ENCODE data around the gene CFAP251. TPM values are rescaled to one million over a fixed set of nuclear protein-coding genes. Genes with fewer than 3 reads are reported as not detected.

CFAP251 gene
- total and polyA plus RNA-seq, 2 of the 13 experiments (the other 11 are each of a cell fraction or from before 2014, with no cell fraction given) = 0.30 to 0.42 TPM

DNA sequence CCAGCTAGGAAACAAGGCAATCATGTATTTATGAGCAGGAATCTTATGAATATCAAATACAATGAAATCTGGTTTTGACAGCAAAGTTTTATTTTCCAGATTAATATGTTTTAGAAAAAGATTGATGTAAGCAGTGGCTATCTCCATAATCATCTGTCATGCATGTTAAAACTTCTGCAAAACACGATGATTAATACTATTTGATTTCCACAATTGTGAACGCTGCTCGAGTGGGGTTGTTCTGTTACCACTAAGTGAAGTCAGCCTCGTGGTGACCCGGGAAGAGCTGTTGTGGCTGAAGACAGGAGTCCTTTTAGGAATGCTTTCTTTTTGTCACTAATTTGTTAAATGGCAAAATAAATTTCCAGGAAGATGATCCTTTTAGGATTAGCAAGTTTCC lies 9.4 kb downstream of the CFAP251 start (continued):
- TF ChIP-seq ZNF44 (CRISPR knock-in tag; IDR thresholded peaks at IDR 0.05) (no peak), GTF3A (CRISPR knock-in tag; conservative IDR thresholded peaks at IDR 0.05) (no peak), MTF2 (CRISPR knock-in tag; IDR thresholded peaks at IDR 0.05; ENCODE audit: borderline replicate concordance) (no peak), ZFP36L2 (CRISPR knock-in tag; IDR thresholded peaks at IDR 0.05) (no peak), ZBTB1 (CRISPR knock-in tag; IDR thresholded peaks at IDR 0.05; ENCODE audit: borderline replicate concordance) (no peak)
- TF ChIP-seq, protein P1, sequence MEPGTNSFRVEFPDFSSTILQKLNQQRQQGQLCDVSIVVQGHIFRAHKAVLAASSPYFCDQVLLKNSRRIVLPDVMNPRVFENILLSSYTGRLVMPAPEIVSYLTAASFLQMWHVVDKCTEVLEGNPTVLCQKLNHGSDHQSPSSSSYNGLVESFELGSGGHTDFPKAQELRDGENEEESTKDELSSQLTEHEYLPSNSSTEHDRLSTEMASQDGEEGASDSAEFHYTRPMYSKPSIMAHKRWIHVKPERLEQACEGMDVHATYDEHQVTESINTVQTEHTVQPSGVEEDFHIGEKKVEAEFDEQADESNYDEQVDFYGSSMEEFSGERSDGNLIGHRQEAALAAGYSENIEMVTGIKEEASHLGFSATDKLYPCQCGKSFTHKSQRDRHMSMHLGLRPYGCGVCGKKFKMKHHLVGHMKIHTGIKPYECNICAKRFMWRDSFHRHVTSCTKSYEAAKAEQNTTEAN (CRISPR knock-in tag; conservative IDR thresholded peaks at IDR 0.05) = no peak
- TF ChIP-seq, protein P2, sequence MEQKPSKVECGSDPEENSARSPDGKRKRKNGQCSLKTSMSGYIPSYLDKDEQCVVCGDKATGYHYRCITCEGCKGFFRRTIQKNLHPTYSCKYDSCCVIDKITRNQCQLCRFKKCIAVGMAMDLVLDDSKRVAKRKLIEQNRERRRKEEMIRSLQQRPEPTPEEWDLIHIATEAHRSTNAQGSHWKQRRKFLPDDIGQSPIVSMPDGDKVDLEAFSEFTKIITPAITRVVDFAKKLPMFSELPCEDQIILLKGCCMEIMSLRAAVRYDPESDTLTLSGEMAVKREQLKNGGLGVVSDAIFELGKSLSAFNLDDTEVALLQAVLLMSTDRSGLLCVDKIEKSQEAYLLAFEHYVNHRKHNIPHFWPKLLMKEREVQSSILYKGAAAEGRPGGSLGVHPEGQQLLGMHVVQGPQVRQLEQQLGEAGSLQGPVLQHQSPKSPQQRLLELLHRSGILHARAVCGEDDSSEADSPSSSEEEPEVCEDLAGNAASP (CRISPR knock-in tag; IDR thresholded peaks at IDR 0.05; ENCODE audit: borderline replicate concordance) = no peak
- TF ChIP-seq, protein P3, sequence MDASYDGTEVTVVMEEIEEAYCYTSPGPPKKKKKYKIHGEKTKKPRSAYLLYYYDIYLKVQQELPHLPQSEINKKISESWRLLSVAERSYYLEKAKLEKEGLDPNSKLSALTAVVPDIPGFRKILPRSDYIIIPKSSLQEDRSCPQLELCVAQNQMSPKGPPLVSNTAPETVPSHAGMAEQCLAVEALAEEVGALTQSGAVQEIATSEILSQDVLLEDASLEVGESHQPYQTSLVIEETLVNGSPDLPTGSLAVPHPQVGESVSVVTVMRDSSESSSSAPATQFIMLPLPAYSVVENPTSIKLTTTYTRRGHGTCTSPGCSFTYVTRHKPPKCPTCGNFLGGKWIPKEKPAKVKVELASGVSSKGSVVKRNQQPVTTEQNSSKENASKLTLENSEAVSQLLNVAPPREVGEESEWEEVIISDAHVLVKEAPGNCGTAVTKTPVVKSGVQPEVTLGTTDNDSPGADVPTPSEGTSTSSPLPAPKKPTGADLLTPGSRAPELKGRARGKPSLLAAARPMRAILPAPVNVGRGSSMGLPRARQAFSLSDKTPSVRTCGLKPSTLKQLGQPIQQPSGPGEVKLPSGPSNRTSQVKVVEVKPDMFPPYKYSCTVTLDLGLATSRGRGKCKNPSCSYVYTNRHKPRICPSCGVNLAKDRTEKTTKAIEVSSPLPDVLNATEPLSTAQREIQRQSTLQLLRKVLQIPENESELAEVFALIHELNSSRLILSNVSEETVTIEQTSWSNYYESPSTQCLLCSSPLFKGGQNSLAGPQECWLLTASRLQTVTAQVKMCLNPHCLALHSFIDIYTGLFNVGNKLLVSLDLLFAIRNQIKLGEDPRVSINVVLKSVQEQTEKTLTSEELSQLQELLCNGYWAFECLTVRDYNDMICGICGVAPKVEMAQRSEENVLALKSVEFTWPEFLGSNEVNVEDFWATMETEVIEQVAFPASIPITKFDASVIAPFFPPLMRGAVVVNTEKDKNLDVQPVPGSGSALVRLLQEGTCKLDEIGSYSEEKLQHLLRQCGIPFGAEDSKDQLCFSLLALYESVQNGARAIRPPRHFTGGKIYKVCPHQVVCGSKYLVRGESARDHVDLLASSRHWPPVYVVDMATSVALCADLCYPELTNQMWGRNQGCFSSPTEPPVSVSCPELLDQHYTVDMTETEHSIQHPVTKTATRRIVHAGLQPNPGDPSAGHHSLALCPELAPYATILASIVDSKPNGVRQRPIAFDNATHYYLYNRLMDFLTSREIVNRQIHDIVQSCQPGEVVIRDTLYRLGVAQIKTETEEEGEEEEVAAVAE (CRISPR knock-in tag; IDR thresholded peaks at IDR 0.05; ENCODE audit: borderline replicate concordance) = no peak
- TF ChIP-seq, protein P4, sequence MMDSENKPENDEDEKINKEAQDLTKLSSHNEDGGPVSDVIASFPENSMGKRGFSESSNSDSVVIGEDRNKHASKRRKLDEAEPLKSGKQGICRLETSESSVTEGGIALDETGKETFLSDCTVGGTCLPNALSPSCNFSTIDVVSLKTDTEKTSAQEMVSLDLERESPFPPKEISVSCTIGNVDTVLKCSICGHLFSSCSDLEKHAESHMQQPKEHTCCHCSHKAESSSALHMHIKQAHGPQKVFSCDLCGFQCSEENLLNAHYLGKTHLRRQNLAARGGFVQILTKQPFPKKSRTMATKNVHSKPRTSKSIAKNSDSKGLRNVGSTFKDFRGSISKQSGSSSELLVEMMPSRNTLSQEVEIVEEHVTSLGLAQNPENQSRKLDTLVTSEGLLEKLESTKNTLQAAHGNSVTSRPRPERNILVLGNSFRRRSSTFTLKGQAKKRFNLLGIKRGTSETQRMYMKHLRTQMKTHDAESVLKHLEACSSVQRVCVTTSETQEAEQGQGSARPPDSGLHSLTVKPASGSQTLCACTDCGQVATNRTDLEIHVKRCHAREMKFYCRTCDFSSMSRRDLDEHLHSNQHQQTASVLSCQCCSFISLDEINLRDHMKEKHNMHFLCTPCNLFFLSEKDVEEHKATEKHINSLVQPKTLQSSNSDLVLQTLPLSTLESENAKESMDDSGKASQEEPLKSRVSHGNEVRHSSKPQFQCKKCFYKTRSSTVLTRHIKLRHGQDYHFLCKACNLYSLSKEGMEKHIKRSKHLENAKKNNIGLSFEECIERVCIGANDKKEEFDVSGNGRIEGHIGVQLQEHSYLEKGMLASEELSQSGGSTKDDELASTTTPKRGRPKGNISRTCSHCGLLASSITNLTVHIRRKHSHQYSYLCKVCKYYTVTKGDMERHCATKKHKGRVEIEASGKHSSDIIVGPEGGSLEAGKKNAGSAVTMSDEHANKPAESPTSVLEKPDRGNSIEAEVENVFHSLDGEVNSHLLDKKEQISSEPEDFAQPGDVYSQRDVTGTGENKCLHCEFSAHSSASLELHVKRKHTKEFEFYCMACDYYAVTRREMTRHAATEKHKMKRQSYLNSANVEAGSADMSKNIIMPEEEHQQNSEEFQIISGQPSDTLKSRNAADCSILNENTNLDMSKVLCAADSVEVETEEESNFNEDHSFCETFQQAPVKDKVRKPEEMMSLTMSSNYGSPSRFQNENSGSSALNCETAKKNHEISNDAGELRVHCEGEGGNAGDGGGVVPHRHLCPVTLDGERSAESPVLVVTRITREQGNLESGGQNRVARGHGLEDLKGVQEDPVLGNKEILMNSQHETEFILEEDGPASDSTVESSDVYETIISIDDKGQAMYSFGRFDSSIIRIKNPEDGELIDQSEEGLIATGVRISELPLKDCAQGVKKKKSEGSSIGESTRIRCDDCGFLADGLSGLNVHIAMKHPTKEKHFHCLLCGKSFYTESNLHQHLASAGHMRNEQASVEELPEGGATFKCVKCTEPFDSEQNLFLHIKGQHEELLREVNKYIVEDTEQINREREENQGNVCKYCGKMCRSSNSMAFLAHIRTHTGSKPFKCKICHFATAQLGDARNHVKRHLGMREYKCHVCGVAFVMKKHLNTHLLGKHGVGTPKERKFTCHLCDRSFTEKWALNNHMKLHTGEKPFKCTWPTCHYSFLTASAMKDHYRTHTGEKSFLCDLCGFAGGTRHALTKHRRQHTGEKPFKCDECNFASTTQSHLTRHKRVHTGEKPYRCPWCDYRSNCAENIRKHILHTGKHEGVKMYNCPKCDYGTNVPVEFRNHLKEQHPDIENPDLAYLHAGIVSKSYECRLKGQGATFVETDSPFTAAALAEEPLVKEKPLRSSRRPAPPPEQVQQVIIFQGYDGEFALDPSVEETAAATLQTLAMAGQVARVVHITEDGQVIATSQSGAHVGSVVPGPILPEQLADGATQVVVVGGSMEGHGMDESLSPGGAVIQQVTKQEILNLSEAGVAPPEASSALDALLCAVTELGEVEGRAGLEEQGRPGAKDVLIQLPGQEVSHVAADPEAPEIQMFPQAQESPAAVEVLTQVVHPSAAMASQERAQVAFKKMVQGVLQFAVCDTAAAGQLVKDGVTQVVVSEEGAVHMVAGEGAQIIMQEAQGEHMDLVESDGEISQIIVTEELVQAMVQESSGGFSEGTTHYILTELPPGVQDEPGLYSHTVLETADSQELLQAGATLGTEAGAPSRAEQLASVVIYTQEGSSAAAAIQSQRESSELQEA (CRISPR knock-in tag; IDR thresholded peaks at IDR 0.05; ENCODE audit: not compliant biosample characterization) = no peak
- TF ChIP-seq, protein P5, sequence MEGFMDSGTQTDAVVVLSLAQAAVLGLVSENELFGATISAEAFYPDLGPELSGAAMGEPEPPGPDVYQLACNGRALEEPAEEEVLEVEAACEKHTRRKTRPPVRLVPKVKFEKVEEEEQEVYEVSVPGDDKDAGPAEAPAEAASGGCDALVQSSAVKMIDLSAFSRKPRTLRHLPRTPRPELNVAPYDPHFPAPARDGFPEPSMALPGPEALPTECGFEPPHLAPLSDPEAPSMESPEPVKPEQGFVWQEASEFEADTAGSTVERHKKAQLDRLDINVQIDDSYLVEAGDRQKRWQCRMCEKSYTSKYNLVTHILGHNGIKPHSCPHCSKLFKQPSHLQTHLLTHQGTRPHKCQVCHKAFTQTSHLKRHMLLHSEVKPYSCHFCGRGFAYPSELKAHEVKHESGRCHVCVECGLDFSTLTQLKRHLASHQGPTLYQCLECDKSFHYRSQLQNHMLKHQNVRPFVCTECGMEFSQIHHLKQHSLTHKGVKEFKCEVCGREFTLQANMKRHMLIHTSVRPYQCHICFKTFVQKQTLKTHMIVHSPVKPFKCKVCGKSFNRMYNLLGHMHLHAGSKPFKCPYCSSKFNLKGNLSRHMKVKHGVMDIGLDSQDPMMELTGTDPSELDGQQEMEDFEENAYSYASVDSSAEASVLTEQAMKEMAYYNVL (CRISPR knock-in tag; IDR thresholded peaks at IDR 0.05; ENCODE audit: borderline replicate concordance) = no peak
